CD4-positive, alpha-beta T cell treated with Interferon alpha-2 for 1 hour (primary cell): Measurements from ENCODE around the gene CPN2.

Source experiments
- DNase-seq, 2 donors: peaks; one replicate each; pipeline ENCODE4 v3.0.0-alpha.2; 2020 to 2022

The CPN2 gene

GRCh38 chr3:194380326-194380725, 29.2 kb upstream of the CPN2 start:
- no peak for DNase-seq

GRCh38 chr3:194379651-194380050, 28.5 kb upstream of the CPN2 start:
- no peak for DNase-seq

- no peak for DNase-seq
These were observed 28.1 kb upstream of the CPN2 start for GRCh38 chr3:194379231-194379630.

- DNase-seq: no peak
These were observed 26.6 kb upstream of the CPN2 start for GRCh38 chr3:194377708-194378107.

DNA sequence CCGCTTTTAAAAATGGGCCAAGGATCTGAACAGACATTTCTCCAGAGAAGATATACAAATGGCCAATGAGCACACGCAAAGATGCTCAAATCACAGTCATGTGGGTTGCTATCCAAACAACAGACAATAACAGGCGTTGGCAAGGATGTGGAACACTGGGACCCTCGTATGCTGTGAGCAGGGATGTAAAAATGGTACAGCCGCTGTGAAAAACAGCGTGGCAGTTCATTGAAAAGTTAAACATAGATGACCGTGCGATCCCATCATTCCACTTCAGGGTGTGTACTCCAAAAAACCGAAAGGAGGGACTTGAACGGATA, 25.1 kb upstream of the CPN2 start:
- no peak for DNase-seq

- DNase-seq: no peak
These were observed 24.5 kb upstream of the CPN2 start for GRCh38 chr3:194375473-194376240.

GRCh38 chr3:194374935-194375334, 23.8 kb upstream of the CPN2 start:
- DNase-seq: no peak

GRCh38 chr3:194373899-194374298, 22.8 kb upstream of the CPN2 start:
- no peak for DNase-seq

- DNase-seq: no peak
These were observed 21.9 kb upstream of the CPN2 start for GRCh38 chr3:194373028-194373427.

- DNase-seq: no peak
These were observed 19.6 kb upstream of the CPN2 start for GRCh38 chr3:194370753-194371152.

- DNase-seq: no peak
These were observed 18.6 kb upstream of the CPN2 start, which contains the start of gene LRRC15 for GRCh38 chr3:194369522-194370279. LRRC15 (minus strand) TSS chr3:194369743; CDS start chr3:194361043, 8,700 bp downstream.

DNA sequence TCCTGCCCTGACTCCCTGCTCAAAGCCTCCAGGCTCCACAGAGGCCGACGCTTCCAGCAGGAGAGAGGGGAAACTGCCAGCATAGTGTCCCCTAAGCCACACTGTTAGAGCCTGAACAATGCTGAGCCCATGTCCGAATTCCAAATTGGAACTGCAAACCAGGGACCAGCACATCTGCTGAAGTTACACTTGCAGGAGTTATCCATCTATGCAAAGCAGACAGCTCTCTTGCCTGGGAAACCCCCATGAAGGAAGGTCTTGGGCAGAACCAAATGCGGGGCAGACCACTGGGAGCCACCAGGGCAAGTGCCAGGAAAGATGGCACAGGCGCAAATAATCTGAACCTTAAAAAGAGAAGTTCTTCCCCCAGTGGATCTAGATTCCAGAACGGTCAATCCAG, 17.8 kb upstream of the CPN2 start:
- DNase-seq: no peak

- DNase-seq: no peak
These were observed 17.1 kb upstream of the CPN2 start for GRCh38 chr3:194367992-194368841.

DNA sequence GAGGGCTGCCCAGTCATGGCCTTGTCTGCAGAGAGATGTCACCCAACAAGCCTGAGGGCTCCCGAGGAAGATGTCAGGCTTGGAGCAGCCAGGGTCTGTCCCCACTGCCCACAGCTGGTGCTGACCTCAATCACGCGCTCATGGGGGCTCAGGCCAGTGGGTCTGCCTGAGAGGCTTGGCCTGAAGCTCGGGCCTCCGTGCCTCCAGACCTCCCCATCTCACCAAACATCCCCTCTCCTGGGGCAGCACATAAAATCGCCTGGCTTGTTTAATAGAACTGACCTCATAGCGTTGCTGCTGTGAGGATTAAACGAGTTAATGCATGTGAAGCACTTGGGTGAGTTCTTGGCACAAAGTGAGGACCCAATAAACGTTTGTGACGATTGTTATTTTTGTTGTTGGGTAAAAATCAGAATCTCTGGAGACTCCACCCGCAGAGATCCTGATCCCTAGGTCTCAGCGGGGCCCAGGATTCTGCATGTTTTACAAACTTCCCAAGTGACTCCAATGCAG, 14.9 kb upstream of the CPN2 start:
- no peak for DNase-seq

- DNase-seq: no peak
These were observed 14.4 kb upstream of the CPN2 start for GRCh38 chr3:194365526-194365925.

DNA sequence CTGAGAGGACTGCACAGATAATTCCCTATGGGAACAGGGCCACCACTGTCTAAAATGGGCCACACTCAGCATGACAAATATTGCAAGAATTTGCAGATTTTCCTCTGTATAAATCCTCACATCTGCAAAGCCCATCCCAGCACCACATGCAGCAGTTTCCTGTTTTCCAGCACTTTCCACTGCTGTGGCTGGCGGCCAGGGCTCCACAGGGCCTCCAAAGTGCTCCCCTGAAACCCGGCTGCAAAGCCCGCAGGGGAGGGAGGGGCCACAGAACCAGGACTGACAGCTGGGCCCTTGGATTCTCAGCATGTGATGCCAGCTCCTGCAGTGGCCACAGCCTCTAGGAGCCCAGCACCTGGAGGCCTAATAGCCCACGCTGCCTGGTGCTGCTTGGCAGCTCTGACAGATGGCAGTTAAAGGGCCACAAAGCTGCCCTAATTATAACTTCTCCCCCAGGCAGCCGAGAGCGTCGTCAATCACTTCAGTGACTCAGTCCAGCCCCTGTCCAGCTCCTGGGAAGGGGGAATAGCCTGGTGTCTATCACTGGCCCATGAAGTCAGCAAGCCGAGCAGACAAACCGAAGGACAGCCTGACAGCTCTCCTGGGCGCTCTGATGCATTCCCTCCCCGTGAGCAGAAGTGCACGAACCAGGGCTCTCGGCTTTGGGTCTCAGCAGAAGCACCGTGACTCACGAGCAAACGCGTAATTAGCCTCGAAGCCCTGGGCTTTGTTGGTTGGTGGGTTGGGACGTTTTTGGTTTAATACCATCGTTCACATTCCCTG, 13.7 kb upstream of the CPN2 start:
- no peak for DNase-seq

DNA sequence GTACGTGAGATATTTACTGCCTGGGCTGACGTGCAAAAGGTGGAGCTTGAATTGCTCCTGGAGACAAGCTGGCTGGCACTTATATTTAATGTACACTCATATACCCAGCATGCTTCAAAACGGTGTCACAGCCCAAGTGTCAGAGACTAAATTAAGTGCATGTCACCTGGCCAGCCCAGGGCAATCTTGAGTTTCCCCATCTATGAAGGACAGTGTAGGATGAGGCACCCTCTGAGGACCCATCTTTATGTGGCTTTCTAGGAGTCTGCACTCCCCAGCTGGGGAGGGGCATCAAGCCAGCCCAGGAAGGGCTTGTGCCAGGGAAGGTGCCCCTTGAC, 13.2 kb upstream of the CPN2 start:
- no peak for DNase-seq

- no peak for DNase-seq
These were observed 9.4 kb upstream of the CPN2 start for GRCh38 chr3:194360568-194360967.

DNA sequence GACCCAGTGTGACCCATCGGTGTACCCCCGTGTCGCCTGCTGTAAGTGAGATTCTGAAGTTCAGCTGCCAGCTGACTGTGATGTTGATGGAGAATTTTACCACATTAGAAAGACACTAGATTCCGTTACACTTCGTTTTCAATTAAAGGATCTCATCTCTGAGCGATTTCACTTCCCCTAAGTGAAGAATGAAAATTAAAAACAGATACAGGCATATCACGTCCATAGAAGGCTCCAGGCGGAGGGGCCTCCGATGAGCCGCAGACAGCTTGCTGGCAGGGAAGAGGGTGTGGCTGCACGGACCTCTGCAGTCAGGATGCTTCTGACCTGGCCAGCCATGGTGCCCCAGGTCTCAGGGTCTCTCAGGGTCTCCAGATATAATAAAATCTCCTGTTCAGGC, 6.6 kb upstream of the CPN2 start:
- no peak for DNase-seq

GRCh38 chr3:194355379-194355778, 4.3 kb upstream of the CPN2 start:
- no peak for DNase-seq

GRCh38 chr3:194354315-194354714, 3.2 kb upstream of the CPN2 start:
- DNase-seq: no peak

GRCh38 chr3:194352667-194353246, 1.6 kb upstream of the CPN2 start:
- no peak for DNase-seq
